NOMO-1 treated with dmso at 0.1 percent for 144 hours (cell line): ENCODE data around the gene LRRC74B.
"Not testable (repeated sequence)": the region's sequence is repeated elsewhere in the genome, so short reads cannot be mapped to it uniquely, and the experiment has no call there.

Experiments used
- DNase-seq: peaks from one replicate; lab custom pipeline; 2025; ENCODE audit not compliant: unreplicated experiment; lab: John Stamatoyannopoulos, UW

Gene LRRC74B

GRCh38 chr22:21054046-21054713 is 8.4 kb downstream of the LRRC74B start:
- no peak for DNase-seq

- DNase-seq = no peak
These were observed 9.2 kb downstream of the LRRC74B start for GRCh38 chr22:21054714-21055563.

DNA sequence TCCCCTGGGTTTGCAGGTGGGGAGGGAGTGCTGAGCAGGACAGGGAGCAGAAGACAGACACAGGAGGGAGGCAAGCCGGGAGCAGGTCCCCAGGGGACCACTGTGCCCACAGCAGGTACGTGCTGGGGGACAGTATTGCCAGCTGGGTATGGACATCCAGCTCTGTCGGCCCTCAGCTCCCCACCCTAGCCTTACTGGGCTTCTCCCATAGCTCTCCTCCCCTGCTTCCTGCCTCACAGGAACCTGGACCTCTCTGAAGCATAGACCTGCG is 9.8 kb downstream of the LRRC74B start:
- no peak for DNase-seq

- DNase-seq = no peak
These were observed 10.2 kb downstream of the LRRC74B start for GRCh38 chr22:21055880-21056319.

- DNase-seq = not testable (repeated sequence)
These were observed 14.6 kb downstream of the LRRC74B start for GRCh38 chr22:21060363-21060762.

- DNase-seq = not testable (repeated sequence)
These were observed 16.0 kb downstream of the LRRC74B start for GRCh38 chr22:21061660-21062321.

DNA sequence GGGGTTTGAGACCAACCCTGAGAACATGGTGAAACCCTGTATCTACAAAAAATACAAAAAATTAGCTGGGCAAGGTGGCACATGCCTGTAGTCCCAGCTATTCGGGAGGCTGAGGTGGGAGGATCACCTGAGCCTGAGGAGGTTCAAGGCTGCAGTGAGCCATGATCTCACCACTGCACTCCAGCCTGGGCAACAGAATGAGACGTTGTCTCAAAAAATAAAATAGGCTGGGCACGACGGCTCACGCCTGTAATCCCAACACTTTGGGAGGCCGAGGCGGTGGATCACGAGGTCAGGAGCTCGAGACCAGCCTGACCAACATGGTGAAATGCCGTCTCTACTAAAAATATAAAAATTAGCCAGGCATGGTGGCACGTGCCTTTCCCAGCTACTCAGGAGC is 18.7 kb downstream of the LRRC74B start:
- DNase-seq = not testable (repeated sequence)

DNA sequence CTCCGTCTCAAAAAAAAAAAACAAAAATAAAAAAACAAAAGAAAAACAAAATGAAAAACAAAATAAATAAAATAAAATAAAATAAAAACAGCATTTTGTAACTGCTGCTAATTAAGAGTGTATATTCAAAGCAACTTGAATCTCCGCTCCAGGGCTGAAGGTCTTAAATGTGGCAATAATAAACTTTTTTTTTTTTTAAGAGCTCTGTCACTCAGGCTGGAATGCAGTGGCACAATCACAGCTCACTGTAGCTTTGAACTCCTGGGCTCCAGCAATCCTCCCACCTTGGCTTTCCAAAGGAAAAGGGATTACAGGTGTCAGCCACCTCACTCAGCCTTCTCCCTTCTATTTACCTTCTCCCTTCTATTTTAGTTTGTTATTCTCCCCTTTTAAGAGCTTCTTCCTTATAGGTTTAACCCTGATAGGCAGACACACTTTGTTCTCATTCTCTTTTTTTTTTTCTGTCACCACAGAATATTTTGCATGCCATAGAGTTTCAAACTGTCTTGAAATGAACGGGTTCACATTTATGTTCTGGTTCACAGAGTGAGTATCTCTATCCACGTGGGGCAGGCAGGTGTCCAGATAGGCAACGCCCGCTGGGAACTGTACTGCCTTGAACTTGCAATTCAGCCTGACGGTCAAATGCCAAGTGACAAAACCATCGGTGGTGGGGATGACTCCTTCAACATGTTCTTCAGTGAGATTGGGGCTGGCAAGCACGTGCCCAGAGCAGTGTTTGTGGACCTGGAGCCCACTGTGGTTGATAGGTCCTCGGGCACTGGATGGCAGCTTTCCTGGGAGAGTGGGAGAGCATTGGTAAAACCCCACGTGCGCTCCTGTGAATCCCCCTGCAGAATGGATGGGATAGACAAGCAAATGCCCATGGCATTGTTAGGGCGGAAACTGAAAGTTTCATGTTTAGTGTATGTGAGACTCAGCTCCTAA is 19.4 kb downstream of the LRRC74B start:
- no peak for DNase-seq

DNA sequence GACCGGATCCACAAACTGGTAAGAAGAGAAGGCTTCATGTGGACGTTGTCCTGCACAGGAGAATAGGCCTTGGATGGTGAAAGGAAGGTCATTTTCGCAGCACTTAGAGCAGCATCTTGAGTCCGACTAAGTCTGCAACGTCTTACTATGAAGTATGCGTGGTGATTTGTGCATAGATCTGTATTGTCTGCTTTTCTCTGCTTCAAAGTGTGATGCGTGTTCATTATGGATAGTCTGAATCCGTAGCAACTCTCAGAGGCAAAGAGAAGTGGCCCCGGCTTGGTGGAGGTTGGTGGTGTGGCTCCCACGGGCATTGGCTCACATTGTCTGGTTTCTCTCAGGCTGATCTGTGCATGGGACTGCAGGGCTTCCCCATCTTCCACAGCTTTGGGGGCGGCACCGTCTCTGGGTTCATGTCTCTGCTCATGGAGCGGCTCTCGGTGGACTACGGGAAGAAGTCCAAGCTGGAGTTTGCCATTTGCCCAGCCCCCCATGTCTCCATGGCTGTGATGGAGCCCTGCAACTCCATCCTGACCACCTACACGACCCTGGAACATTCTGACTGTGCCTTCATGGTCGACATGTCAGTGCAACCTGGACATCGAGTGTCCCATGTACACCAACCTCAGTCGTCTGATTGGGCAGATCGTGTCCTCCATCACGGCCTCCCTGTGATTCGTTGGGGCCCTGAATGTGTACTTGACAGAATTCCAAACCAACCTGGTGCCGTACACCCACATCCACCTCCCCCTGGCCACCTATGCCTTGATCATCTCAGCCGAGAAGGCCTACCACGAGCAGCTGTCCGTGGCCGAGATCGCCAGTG is 21.5 kb downstream of the LRRC74B start:
- DNase-seq = no peak

GRCh38 chr22:21067901-21068680 is 22.3 kb downstream of the LRRC74B start:
- peak; percentile 3 for DNase-seq

GRCh38 chr22:21068681-21069276 is 23.0 kb downstream of the LRRC74B start:
- DNase-seq = no peak

- no peak for DNase-seq
These were observed 23.6 kb downstream of the LRRC74B start for GRCh38 chr22:21069375-21069774.

GRCh38 chr22:21070690-21071615 is 25.2 kb downstream of the LRRC74B start:
- no peak for DNase-seq

GRCh38 chr22:21071796-21072195 is 26.1 kb downstream of the LRRC74B start:
- not testable (repeated sequence) for DNase-seq

- no peak for DNase-seq
These were observed 27.3 kb downstream of the LRRC74B start for GRCh38 chr22:21073023-21073422.

DNA sequence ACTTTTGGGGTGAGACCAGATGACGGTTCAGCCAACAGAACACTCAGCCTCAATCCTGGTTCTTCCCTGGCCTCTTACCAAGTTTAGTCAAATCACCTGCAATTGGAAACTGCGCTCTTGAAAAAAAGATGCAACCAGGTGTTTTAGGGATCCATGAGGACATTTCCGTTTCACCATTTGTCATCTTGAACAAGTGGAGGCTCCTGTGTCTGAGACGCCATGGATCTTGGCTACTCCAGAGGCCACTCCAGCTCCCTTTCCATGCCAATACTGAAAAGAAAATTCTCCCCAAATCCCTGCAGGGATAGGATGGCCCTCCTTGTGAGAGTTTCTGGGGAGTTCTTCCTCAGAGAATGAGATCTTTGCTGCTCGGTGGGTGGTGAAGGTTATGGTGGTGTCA is 27.7 kb downstream of the LRRC74B start:
- no peak for DNase-seq

DNA sequence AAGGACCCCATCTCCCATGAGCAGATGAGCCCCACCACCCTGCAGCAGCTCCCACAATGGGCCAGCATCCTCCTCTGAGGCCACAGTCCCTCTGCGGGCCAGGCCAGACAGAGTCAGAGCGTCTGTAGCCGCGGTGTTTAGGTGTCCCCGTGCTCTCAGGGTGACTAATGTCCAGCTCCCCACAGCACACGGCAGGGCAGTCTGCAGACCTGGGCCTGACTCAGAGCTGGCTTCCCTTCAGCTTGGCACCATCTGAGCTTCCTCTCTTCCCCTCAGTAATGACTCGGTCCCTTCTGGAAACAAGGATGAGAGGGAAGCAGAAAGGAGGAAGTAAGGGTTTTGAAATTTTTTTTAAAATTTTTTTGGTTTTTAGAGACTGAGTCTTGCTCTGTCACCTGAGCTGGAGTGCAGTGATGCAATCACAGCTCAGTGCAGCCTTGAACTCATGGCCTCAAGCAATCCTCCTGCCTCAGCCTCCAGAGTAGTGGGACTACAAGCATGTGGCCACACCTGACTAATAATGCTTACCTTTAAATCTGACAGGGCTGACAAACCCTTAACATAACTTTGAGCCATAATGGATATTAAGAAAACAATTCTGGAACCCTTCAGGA is 28.5 kb downstream of the LRRC74B start:
- DNase-seq = peak; percentile 41
